Heart right ventricle (tissue), 16 donors: ENCODE measurements around the gene SERPINA4. TPM values are rescaled to one million over a fixed set of nuclear protein-coding genes. Genes with fewer than 3 reads are reported as not detected.

Source experiments
- ATAC-seq, 8 donors: fragments of 200-7000 bp; cut with Tn5 transposase; one replicate each; pipeline ENCODE4 v1.9.1; 2020; ENCODE audit warnings: mild to moderate bottlenecking in 8 of 8, moderate library complexity in 8 of 8, moderate number of reproducible peaks in 1 of 8
- DNase-seq, 2 donors: peaks; one replicate each; pipeline ENCODE4 v3.0.0-alpha.2; 2020
- H3K27ac ChIP-seq, 10 donors: fragments of 200-600 bp; sonication (generic) in 2 of 10; one replicate each; pipeline versions ENCODE4 v1.5.0 to v1.8.0; 2020 to 2022; ENCODE audit warnings: mild to moderate bottlenecking in 3 of 10
- H3K27me3 ChIP-seq, 7 donors: fragments of 200-600 bp; one replicate each; pipeline ENCODE4 v1.8.0; 2021 to 2022; ENCODE audit warnings: mild to moderate bottlenecking in 2 of 7
- H3K36me3 ChIP-seq, 9 donors: fragments of 200-600 bp; sonication (generic) in 1 of 9; one replicate each; pipeline versions ENCODE4 v1.5.0 to v1.8.0; 2020 to 2022; ENCODE audit warnings: mild to moderate bottlenecking in 2 of 9
- H3K4me1 ChIP-seq, 9 donors: fragments of 200-600 bp; sonication (generic) in 1 of 9; one replicate each; pipeline versions ENCODE4 v1.5.0 to v1.8.0; 2020 to 2022; ENCODE audit warnings: mild to moderate bottlenecking in 4 of 9
- H3K4me3 ChIP-seq, 10 donors: fragments of 200-600 bp; sonication (generic) in 2 of 10; one replicate each; pipeline versions ENCODE4 v1.5.0 to v1.8.0; 2020 to 2022; ENCODE audit warnings: mild to moderate bottlenecking in 7 of 10, moderate library complexity in 2 of 10
- H3K9me3 ChIP-seq, 11 donors: fragments of 200-600 bp in 10 of 11; sonication (generic) in 2 of 11; one replicate each; pipeline versions ENCODE4 v1.5.0 to v1.8.0; 2013 to 2022; ENCODE audit warnings: mild to moderate bottlenecking in 2 of 11, control low read depth in 1 of 11, moderate library complexity in 1 of 11
- WGBS, 2 donors: extraction: QIAGEN DNeasy Blood & Tissue Kit; methylation state at CpG; one replicate each; pipeline ENCODE4 v1.1.7; 2013; ENCODE audit warnings: inconsistent platforms in 1 of 2; 5-methylcytosine and 5-hydroxymethylcytosine counted together
- intact Hi-C, 10 donors: fragments of 100-400 bp; cut with DNase I; formaldehyde crosslinking; loops; one replicate each; pipeline versions ENCODE4 v1.11.1 to v1.14.2; 2022
- polyA plus RNA-seq, 2 donors: library from polyadenylated mRNA; stranded (reverse); fragments of 200-250 nt; gene quantifications; one replicate each; pipeline ENCODE4 v1.2.3, GENCODE V29; 2013
- total RNA-seq, 10 donors: library from RNA; stranded (reverse); fragmentation: NEBNext Ultra II Directional in 3 of 10; extraction: Animal tissue kit (Norgen Biotek cat#: 25700) in 3 of 10; gene quantifications; one replicate each; pipeline versions ENCODE4 v1.2.1 to v1.2.4, GENCODE V29; 2021 to 2023
- TF ChIP-seq, protein P1 (sequence below), 9 donors: fragments of 200-600 bp; sonication (generic) in 2 of 9; IDR thresholded peaks; one replicate each; pipeline versions ENCODE4 v1.5.0 to v1.8.0; 2021 to 2022; ENCODE audit warnings: antibody characterized with exemption in 9 of 9, mild to moderate bottlenecking in 5 of 9, moderate library complexity in 1 of 9
- donor health status: Arrhythmogenic right ventricular cardiomyopathy.
- donor health status: ischemic (EF 13 %, LVEDD 7.1; RV severe dilation, severe dysfunction).
- donor health status: healthy with polysubstance abuse.
- donor health status: DM: no; HTN: yes; CAD: no.
- donor health status: DM: no; HTN: no; CAD: no.
- donor health status: ischemic (EF 25% LVEDD 6.9; RV normal size, moderate dysfunction).
- donor health status: ischemic (EF 25% LVEDD 5.7; RV mildly dilated, moderate dysfunction).
- donor health status: healthy.
- donor health status: DM: yes; HTN: yes; CAD: no.
- donor health status: Ischemic cardiomyopathy.
- donor health status: ischemic (EF 35%, LVEDD 5.7; RV mildly dilated, moderate dysfunction).
- donor health status: nonischemic (EF 11% LVEDD 7.7; RV severe dilation, severe dysfunction).
- donor health status: DM: yes; HTN: yes; CAD: no.
- donor health status: PGD.
- donor health status: ischemic (EF 29% LVEDD 5.4; RV normal size, mild dysfunction).
- donor health status: nonischemic (EF 23%, LVEDD 6.1; RV moderate dilation, normal function).

The SERPINA4 gene
- total and polyA plus RNA-seq, 12 donors: not detected

DNA sequence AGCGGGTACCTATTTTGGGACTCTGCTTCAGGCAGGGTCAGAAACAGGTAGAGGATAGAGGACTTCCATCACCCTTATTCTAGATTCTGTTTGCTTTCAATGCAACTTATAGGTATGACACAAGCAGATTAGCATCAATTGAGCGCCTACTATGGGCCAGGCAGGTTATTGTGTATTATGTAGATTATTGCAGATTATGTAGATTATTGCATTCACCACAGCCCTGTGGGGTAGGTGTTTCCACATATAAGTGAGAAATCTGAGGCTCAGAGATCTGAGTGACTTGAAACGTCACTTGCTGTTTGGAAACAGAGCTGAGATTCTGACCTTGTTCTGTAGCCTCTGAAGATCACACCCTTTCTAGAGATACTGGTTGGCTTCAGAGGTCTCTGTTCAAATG, 25.7 kb upstream of the SERPINA4 start:
- Histone ChIP-seq H3K9me3 (peaks cover 0 to 13% (median 0%) of the 10 kb centered on the region in 11 donors), H3K4me3 (no peak overlapping the region), H3K36me3 (no peaks in the 10 kb centered on the region), H3K4me1 (peaks cover 0 to 10% (median 4%) of the 10 kb centered on the region in 9 donors), H3K27ac (no peak overlapping the region), H3K27me3 (peaks cover 0 to 46% (median 32%) of the 10 kb centered on the region in 7 donors)
- no peak for ATAC-seq
- TF ChIP-seq, protein P1, sequence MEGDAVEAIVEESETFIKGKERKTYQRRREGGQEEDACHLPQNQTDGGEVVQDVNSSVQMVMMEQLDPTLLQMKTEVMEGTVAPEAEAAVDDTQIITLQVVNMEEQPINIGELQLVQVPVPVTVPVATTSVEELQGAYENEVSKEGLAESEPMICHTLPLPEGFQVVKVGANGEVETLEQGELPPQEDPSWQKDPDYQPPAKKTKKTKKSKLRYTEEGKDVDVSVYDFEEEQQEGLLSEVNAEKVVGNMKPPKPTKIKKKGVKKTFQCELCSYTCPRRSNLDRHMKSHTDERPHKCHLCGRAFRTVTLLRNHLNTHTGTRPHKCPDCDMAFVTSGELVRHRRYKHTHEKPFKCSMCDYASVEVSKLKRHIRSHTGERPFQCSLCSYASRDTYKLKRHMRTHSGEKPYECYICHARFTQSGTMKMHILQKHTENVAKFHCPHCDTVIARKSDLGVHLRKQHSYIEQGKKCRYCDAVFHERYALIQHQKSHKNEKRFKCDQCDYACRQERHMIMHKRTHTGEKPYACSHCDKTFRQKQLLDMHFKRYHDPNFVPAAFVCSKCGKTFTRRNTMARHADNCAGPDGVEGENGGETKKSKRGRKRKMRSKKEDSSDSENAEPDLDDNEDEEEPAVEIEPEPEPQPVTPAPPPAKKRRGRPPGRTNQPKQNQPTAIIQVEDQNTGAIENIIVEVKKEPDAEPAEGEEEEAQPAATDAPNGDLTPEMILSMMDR (IDR thresholded peaks at IDR 0.05): no peak
- intact Hi-C loops: no loop called here
- DNase-seq: no peak
- WGBS, 2 donors: 67 to 72% methylated on average over 3 of the region's 3 CpGs

DNA sequence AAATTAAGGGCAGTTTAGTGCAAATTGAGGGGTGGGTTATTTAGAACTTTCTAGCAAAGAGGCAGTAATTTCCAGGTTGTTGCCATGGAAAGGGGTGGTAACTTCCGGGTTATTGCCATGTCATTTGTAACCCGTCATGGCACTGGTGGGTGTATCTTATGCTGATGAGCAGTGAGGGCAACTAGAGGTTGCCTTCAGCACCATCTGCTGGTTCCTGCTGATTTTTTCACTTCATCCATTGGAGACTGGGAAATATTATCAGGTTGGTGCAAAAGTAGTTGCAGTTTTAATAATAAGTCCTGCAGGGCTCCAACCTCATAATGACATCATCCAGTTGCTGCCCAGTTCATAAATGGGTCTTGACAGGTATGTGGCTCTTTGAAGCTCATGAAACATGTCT, 24.4 kb upstream of the SERPINA4 start:
- TF ChIP-seq, protein P1 (IDR thresholded peaks at IDR 0.05): no peak
- no peaks in the 10 kb centered on the region for H3K36me3 ChIP-seq
- ATAC-seq (no peak), DNase-seq (no peak)
- intact Hi-C loops: no loop called here
- H3K4me1 ChIP-seq: peaks cover 0 to 11% (median 4%) of the 10 kb centered on the region in 9 donors
- peaks cover 0 to 40% (median 23%) of the 10 kb centered on the region in 7 donors for H3K27me3 ChIP-seq
- 54 to 59% methylated on average over 2 of the region's 2 CpGs for WGBS, 2 donors
- no peak overlapping the region for H3K4me3 ChIP-seq
- H3K27ac ChIP-seq: no peak overlapping the region
- peaks cover 0 to 5% (median 0%) of the 10 kb centered on the region in 11 donors for H3K9me3 ChIP-seq

DNA sequence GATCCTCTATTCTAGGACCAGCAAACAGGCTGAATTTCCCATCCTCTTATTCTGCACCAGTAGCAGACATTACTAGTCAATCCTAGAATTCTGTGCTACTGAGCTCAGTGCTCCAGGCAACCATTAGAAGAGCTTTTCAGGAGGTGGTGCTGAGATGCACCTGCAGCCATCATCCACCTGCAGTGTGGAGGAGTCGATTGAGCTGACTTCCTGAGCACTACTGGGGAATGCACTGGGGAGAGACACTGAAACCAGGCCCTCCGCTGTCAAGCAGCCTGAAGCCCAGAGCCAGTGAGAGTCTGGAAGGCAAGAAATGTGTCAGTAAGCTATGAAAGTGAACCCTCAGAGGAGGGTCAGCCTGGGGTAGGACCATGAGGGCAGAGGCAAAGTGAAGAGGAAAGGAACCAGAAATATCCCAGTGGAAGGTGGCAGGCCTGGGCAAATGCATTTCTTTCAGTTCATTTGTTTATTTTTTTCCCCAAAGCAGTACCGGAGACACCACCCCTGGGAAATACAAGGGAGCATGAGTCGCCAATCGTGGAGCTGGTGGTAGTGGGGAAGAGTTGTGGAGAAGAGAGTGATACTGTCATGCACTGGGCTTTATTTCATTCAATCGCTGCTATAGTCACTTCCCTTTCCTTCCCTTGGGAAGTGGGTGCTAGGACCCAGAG, 23.0 kb upstream of the SERPINA4 start:
- 72 to 85% methylated on average over 6 of the region's 6 CpGs for WGBS, 2 donors
- Histone ChIP-seq H3K27ac (no peak overlapping the region), H3K36me3 (no peaks in the 10 kb centered on the region), H3K9me3 (peaks cover 0 to 3% (median 0%) of the 10 kb centered on the region in 11 donors), H3K27me3 (peaks cover 0 to 36% (median 19%) of the 10 kb centered on the region in 7 donors), H3K4me3 (no peak overlapping the region), H3K4me1 (peaks cover 0 to 11% (median 4%) of the 10 kb centered on the region in 9 donors)
- intact Hi-C loops: no loop called here
- TF ChIP-seq, protein P1 (IDR thresholded peaks at IDR 0.05): no peak
- ATAC-seq: no peak
- DNase-seq: no peak

DNA sequence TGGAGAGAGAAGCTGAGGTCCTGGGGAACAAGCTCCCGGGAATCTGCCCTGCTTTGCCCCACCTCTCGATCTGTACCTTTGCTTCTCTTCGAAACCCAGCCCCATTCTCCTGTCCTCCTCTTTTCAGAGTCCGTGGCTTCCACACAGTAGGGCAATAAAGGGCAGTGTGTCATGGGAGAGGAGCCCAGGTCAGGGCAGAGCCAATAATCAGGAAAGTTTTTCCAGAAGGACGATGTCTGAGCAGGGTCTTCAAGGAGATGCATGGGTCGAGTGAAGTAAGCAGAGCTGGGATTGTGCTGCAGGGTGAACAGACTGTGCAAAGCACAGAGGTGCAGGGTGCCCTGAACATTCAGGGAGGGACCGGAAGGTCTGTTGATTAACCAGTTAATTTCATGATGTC, 22.1 kb upstream of the SERPINA4 start:
- Histone ChIP-seq H3K4me3 (no peak overlapping the region), H3K9me3 (no peaks in the 10 kb centered on the region), H3K4me1 (peaks cover 0 to 11% (median 4%) of the 10 kb centered on the region in 9 donors), H3K27ac (no peak overlapping the region), H3K36me3 (no peaks in the 10 kb centered on the region), H3K27me3 (peaks cover 0 to 31% (median 19%) of the 10 kb centered on the region in 7 donors)
- no peak for DNase-seq
- ATAC-seq: no peak
- 77 to 86% methylated on average over 7 of the region's 7 CpGs for WGBS, 2 donors
- TF ChIP-seq, protein P1 (IDR thresholded peaks at IDR 0.05): no peak
- intact Hi-C loops: no loop called here
